GM21526 (cell line): ENCODE data around the gene FKBP1A.
"Not testable (repeated sequence)": the region's sequence is repeated elsewhere in the genome, so short reads cannot be mapped to it uniquely, and the experiment has no call there.

Source experiments
- ATAC-seq: cut with Tn5 transposase; IDR thresholded peaks from one replicate; pipeline ENCODE4 v1.9.1; 2021; ENCODE audit warnings: moderate library complexity; ENCODE audit not compliant: unreplicated experiment, low FRiP score

FKBP1A gene

GRCh38 chr20:1417790-1418189 is 24.9 kb upstream of the FKBP1A start:
- no peak for ATAC-seq

- no peak for ATAC-seq
These were observed 24.4 kb upstream of the FKBP1A start for GRCh38 chr20:1417273-1417672.

GRCh38 chr20:1415667-1416468 is 23.0 kb upstream of the FKBP1A start:
- ATAC-seq: no peak

- ATAC-seq: no peak
These were observed 22.1 kb upstream of the FKBP1A start for GRCh38 chr20:1414982-1415381.

GRCh38 chr20:1405801-1406200 is 12.9 kb upstream of the FKBP1A start:
- no peak for ATAC-seq

- no peak for ATAC-seq
These were observed 10.8 kb upstream of the FKBP1A start for GRCh38 chr20:1403624-1404023.

GRCh38 chr20:1402149-1402548 is 9.3 kb upstream of the FKBP1A start:
- no peak for ATAC-seq

GRCh38 chr20:1401451-1401907 is 8.6 kb upstream of the FKBP1A start:
- ATAC-seq: no peak

- ATAC-seq: not testable (repeated sequence)
These were observed 7.0 kb upstream of the FKBP1A start for GRCh38 chr20:1399678-1400366.

GRCh38 chr20:1398185-1398584 is 5.3 kb upstream of the FKBP1A start:
- not testable (repeated sequence) for ATAC-seq

- no peak for ATAC-seq
These were observed 4.9 kb upstream of the FKBP1A start for GRCh38 chr20:1397710-1398109.

- no peak for ATAC-seq
These were observed 3.8 kb upstream of the FKBP1A start for GRCh38 chr20:1396702-1397101.

GRCh38 chr20:1396264-1396663 is 3.4 kb upstream of the FKBP1A start:
- no peak for ATAC-seq

- no peak for ATAC-seq
These were observed 1.8 kb upstream of the FKBP1A start for GRCh38 chr20:1394686-1395085.

- ATAC-seq: no peak
These were observed 641 bp upstream of the FKBP1A start for GRCh38 chr20:1393507-1393882.

- peak; percentile 22 for ATAC-seq
These were observed 486 bp downstream of the FKBP1A start for GRCh38 chr20:1392443-1392692.

- ATAC-seq: no peak
These were observed 1.0 kb downstream of the FKBP1A start for GRCh38 chr20:1391640-1392442.

GRCh38 chr20:1390581-1391403 is 2.1 kb downstream of the FKBP1A start:
- ATAC-seq: no peak

- no peak for ATAC-seq
These were observed 2.9 kb downstream of the FKBP1A start for GRCh38 chr20:1389703-1390580.
